Activated CD4-positive, alpha-beta T cell treated with anti-CD3 and anti-CD28 coated beads, Interleukin-2, amount 10 ng/mL, durations not matched to agents 7 days and 5 days (primary cell): Measurements from ENCODE around the gene VPS13A. TPM values are rescaled to one million over a fixed set of nuclear protein-coding genes. Genes with fewer than 3 reads are reported as not detected.

ENCODE experiments used
- CTCF ChIA-PET: fragments of 350-600 bp; sonication (Branson Sonifier 250); formaldehyde crosslinking; loops from one replicate; lab custom pipeline; 2021; ENCODE audit warnings: antibody characterized with exemption; lab: Charles Lee
- POLR2A ChIA-PET: fragments of 350-600 bp; sonication (Branson Sonifier 250); formaldehyde crosslinking; loops from one replicate; lab custom pipeline; 2021; ENCODE audit warnings: antibody characterized with exemption; lab: Charles Lee
- DNase-seq: peaks from one replicate; pipeline ENCODE4 v3.0.0-alpha.2; 2020
- H3K27ac Mint-ChIP-seq: one replicate; pipeline ENCODE4 v1.8.0; 2021; ENCODE audit warnings: mild to moderate bottlenecking, moderate library complexity, mixed read lengths
- H3K27me3 Mint-ChIP-seq: one replicate; pipeline ENCODE4 v1.8.0; 2021; ENCODE audit warnings: mixed read lengths
- H3K36me3 Mint-ChIP-seq: one replicate; pipeline ENCODE4 v1.8.0; 2021; ENCODE audit warnings: low read depth, mixed read lengths
- H3K4me1 Mint-ChIP-seq: one replicate; pipeline ENCODE4 v1.8.0; 2021; ENCODE audit warnings: mixed read lengths
- H3K4me3 Mint-ChIP-seq: one replicate; pipeline ENCODE4 v1.8.0; 2021; ENCODE audit warnings: mild to moderate bottlenecking, moderate library complexity, mixed read lengths
- H3K9me3 Mint-ChIP-seq: one replicate; pipeline ENCODE4 v1.8.0; 2021; ENCODE audit warnings: mixed read lengths
- total RNA-seq, 2 experiments: library from RNA; stranded (reverse); gene quantifications; one replicate each; pipeline ENCODE4 v1.2.3, GENCODE V29; 2021

Gene VPS13A
- total RNA-seq, 2 experiments from 2014 or later: 43.0 to 46.7 TPM

DNA sequence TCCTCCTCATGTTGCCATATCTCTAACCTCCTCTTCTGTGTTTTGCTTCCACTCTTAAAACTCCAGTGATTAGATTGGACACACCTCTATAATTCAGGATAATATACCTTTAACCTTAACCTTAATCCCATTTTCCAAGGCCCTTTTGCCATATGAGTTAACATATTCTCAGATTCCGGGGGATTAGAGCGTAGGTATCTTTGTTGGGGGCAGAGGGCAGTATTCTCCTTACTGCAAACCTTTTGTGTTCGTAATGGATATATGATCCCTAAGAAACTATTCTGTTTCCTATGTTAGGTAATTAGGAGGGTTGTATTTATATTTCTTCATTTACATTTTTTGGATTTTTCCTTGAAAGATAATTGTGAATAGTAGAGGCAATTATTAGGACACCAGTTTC lies 99.5 kb downstream of the VPS13A start:
- Mint-ChIP-seq H3K36me3 (peaks cover 6% of the 10 kb centered on the region), H3K27me3 (no peaks in the 10 kb centered on the region), H3K4me3 (no peak overlapping the region), H3K9me3 (no peaks in the 10 kb centered on the region), H3K27ac (no peak overlapping the region), H3K4me1 (peaks cover 5% of the 10 kb centered on the region)
- no peak for DNase-seq
- ChIA-PET CTCF (no interaction called here), POLR2A (no interaction called here)

- ChIA-PET CTCF (interaction anchor here (0.6 kb wide), 1 partner anchor 298 kb away, joined by 3 read pairs; no protein-coding TSS in a partner anchor), POLR2A (no interaction called here)
- DNase-seq: no peak
- H3K27ac Mint-ChIP-seq: no peak overlapping the region
- H3K9me3 Mint-ChIP-seq: no peaks in the 10 kb centered on the region
- no peaks in the 10 kb centered on the region for H3K27me3 Mint-ChIP-seq
- H3K4me1 Mint-ChIP-seq: peaks cover 5% of the 10 kb centered on the region
- H3K4me3 Mint-ChIP-seq: no peak overlapping the region
- H3K36me3 Mint-ChIP-seq: peaks cover 9% of the 10 kb centered on the region
These were observed 100.4 kb downstream of the VPS13A start for GRCh38 chr9:77277719-77278118.

DNA sequence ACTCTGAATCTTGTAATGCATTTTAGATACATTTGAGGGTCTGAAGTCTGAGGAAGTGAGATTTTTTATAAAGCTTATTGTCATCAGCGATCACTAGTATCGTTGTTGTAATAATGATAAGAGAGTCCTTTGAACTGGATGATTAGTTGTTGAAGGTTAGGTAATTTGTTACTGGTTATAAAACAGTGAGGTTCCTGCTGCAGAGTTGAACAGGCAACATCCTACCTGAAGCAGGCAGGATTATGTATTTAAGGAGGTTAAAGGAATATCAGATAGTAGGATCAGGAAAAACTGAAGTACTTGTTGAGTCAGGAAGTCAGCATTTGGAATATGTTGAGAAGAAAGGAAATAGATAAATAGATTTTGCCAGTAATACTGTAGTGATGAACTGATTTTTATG lies 106.7 kb downstream of the VPS13A start:
- POLR2A ChIA-PET: no interaction called here
- no peak for DNase-seq
- Mint-ChIP-seq H3K9me3 (peaks cover 14% of the 10 kb centered on the region), H3K4me3 (no peak overlapping the region), H3K36me3 (peaks cover 43% of the 10 kb centered on the region), H3K4me1 (peaks cover 5% of the 10 kb centered on the region), H3K27me3 (no peaks in the 10 kb centered on the region), H3K27ac (no peak overlapping the region)
- CTCF ChIA-PET: no interaction called here

DNA sequence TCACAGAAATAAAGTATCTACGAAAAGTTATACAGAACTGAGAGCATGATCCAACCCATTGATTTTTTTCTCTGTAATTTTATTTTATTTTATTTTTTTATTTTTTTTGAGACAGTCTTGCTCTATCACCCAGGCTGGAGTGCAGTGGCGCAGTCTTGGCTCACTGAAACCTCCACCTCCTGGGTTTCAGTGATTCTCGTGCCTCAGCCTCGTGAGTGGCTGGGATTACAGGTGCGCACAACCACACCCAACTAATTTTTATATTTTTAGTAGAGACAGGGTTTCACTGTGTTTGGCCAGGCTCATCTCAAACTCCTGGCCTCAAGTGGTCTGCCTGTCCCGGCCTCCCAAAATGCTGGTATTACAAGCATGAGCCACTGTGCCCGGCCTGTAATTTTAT lies 107.3 kb downstream of the VPS13A start:
- POLR2A ChIA-PET: no interaction called here
- DNase-seq: no peak
- Mint-ChIP-seq H3K4me1 (peaks cover 5% of the 10 kb centered on the region), H3K27ac (no peak overlapping the region), H3K9me3 (peaks cover 15% of the 10 kb centered on the region), H3K36me3 (peaks cover 42% of the 10 kb centered on the region), H3K4me3 (no peak overlapping the region), H3K27me3 (no peaks in the 10 kb centered on the region)
- CTCF ChIA-PET: no interaction called here

DNA sequence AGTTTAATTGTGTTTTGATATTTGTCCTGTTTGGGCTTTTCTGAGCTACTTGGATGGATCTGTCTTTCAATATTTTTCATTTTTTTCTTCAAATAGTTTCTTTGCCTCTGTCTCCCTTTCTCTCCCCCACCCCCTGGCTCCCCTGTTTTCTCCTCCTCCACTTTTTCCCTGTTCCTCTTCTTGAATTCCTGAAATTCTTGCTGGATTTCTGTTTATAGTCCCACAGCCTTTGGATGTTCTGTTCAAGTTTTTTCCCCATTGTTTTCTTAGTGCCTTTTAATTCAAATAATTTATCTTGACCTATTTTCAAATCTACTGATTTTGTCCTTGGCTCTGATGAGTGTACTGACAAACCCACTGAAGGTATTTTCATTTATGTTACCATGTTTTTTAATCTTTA lies 113.0 kb downstream of the VPS13A start:
- ChIA-PET POLR2A (no interaction called here), CTCF (no interaction called here)
- DNase-seq: no peak
- Mint-ChIP-seq H3K4me3 (no peak overlapping the region), H3K4me1 (peaks cover 4% of the 10 kb centered on the region), H3K36me3 (peaks cover 45% of the 10 kb centered on the region), H3K9me3 (peaks cover 15% of the 10 kb centered on the region), H3K27me3 (no peaks in the 10 kb centered on the region), H3K27ac (no peak overlapping the region)

DNA sequence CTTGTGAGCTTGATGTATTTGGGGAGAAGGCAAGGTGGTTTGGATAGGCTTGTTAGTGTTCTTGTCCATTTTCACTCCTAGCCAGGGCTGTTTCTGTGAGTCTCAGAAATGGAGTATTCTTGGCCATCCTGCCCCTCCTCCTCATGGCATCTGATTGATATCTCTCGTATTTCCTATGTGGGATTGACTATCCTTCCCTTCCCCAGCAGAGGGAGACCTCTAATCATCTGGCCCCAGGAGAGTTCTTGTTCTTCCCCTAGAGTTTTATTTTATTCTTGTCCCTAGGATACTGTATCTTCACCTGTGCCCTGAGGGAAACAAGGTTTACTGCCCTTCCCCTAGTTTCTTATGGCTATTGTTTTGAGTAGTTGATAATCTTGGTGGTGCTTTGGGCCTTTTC lies 114.4 kb downstream of the VPS13A start:
- CTCF ChIA-PET: interaction anchor here (0.8 to 1.0 kb wide), 2 partner anchors 9 to 26 kb away, joined by 3 read pairs; no protein-coding TSS in a partner anchor
- peaks cover 35% of the 10 kb centered on the region for H3K36me3 Mint-ChIP-seq
- no peak overlapping the region for H3K27ac Mint-ChIP-seq
- peaks cover 4% of the 10 kb centered on the region for H3K4me1 Mint-ChIP-seq
- no peak overlapping the region for H3K4me3 Mint-ChIP-seq
- DNase-seq: no peak
- peaks cover 15% of the 10 kb centered on the region for H3K9me3 Mint-ChIP-seq
- no peaks in the 10 kb centered on the region for H3K27me3 Mint-ChIP-seq
- POLR2A ChIA-PET: no interaction called here

DNA sequence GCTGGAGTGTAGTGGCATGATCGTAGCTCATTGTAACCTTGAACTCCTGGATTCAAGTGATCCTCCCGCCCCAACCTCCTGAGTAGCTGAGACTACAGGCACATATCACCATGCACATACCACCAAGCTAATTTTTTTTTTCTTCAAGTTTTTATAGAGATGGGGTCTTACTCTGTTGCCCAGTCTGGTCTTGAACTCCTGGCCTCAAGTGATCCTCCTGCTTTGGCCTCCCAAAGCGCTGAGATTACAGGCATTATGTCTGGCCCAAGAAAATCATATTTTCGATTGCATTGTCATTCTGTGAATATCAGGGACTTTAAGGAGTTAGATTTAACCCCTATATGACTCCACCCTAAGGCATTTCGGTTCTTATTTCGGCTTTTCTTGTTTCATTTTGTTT lies 116.6 kb downstream of the VPS13A start:
- ChIA-PET POLR2A (no interaction called here), CTCF (no interaction called here)
- Mint-ChIP-seq H3K36me3 (peaks cover 20% of the 10 kb centered on the region), H3K27me3 (no peaks in the 10 kb centered on the region), H3K9me3 (peaks cover 1% of the 10 kb centered on the region), H3K4me1 (peaks cover 4% of the 10 kb centered on the region), H3K27ac (peak overlapping the region; percentile 54), H3K4me3 (no peak overlapping the region)
- no peak for DNase-seq

- no peaks in the 10 kb centered on the region for H3K9me3 Mint-ChIP-seq
- ChIA-PET POLR2A (interaction anchor here (0.6 kb wide), 1 partner anchor 14 kb away, joined by 3 read pairs; no protein-coding TSS in a partner anchor), CTCF (no interaction called here)
- H3K36me3 Mint-ChIP-seq: peaks cover 31% of the 10 kb centered on the region
- no peak overlapping the region for H3K4me3 Mint-ChIP-seq
- H3K4me1 Mint-ChIP-seq: peaks cover 4% of the 10 kb centered on the region
- no peak overlapping the region for H3K27ac Mint-ChIP-seq
- DNase-seq: no peak
- no peaks in the 10 kb centered on the region for H3K27me3 Mint-ChIP-seq
These were observed 127.2 kb downstream of the VPS13A start for GRCh38 chr9:77304543-77304942.

DNA sequence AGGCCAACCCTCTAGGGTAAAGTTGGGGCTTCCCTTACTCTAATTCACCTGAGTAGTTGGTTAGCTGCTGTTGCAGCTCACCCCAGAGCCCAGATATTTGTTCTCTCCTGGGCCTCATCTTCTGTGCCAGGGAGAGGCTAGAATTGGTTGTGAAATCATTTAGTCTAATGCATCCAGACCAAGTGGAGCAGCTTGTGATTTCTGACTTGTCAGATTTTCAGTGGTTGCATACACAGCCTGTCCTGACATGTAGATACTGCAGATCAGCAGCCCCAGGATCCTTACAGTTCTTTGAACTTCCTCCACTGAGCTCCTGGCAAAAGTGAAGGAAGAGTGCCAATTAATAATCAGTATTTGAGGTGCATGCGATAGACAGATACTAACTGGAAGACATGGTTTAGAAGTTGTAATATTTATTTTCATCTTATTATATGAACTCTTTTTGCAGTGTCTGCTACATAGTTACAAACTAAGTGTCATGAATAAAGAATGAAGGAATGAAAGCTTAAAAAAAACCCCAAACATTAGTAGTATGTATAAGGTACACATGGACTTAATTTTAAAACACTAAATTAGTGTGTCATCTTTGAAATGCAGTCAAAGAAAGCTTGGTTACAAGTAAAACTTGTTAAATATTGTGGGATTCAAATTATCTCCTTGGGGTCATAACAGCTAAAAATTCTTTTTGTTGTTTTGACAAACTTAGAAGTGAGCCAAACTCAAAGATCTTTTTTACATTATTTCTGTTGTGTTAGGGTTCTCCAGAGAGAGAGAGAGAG lies 128.5 kb downstream of the VPS13A start:
- Mint-ChIP-seq H3K27me3 (no peaks in the 10 kb centered on the region), H3K4me1 (peaks cover 4% of the 10 kb centered on the region), H3K27ac (no peak overlapping the region), H3K36me3 (peaks cover 33% of the 10 kb centered on the region), H3K9me3 (no peaks in the 10 kb centered on the region), H3K4me3 (no peak overlapping the region)
- POLR2A ChIA-PET: no interaction called here
- CTCF ChIA-PET: no interaction called here
- DNase-seq: no peak

DNA sequence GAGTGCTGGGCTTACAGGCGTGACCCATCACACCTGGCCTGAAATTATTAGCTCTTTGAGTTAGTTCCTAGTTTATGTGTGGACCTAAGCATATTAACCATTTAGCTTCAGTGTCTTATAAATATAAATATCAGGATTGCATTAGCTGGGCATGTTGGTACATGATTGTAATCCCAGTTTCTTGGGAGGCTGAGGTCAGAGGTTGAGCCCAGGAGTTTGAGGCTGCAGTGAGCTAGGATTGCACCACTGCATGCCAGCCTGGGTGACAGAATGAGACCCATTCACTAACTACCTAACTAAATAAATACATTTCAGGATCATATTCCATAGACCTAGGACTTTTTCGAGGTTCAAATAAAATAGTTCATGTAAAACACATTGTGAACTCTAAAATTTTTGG lies 129.8 kb downstream of the VPS13A start:
- Mint-ChIP-seq H3K9me3 (no peaks in the 10 kb centered on the region), H3K4me1 (peaks cover 4% of the 10 kb centered on the region), H3K4me3 (no peak overlapping the region), H3K36me3 (peaks cover 38% of the 10 kb centered on the region), H3K27me3 (no peaks in the 10 kb centered on the region), H3K27ac (no peak overlapping the region)
- ChIA-PET POLR2A (no interaction called here), CTCF (interaction anchor here (0.6 kb wide), 1 partner anchor 314 kb away, joined by 3 read pairs; no protein-coding TSS in a partner anchor)
- DNase-seq: no peak

- Mint-ChIP-seq H3K36me3 (peaks cover 13% of the 10 kb centered on the region), H3K9me3 (no peaks in the 10 kb centered on the region), H3K27ac (no peak overlapping the region), H3K4me1 (no peaks in the 10 kb centered on the region), H3K4me3 (no peak overlapping the region), H3K27me3 (no peaks in the 10 kb centered on the region)
- no peak for DNase-seq
- ChIA-PET POLR2A (no interaction called here), CTCF (no interaction called here)
These were observed 138.7 kb downstream of the VPS13A start for GRCh38 chr9:77316058-77316457.

GRCh38 chr9:77325058-77325457 lies 147.7 kb downstream of the VPS13A start:
- H3K27me3 Mint-ChIP-seq: no peaks in the 10 kb centered on the region
- peaks cover 9% of the 10 kb centered on the region for H3K4me1 Mint-ChIP-seq
- H3K36me3 Mint-ChIP-seq: peaks cover 53% of the 10 kb centered on the region
- CTCF ChIA-PET: no interaction called here
- POLR2A ChIA-PET: no interaction called here
- DNase-seq: no peak
- no peak overlapping the region for H3K27ac Mint-ChIP-seq
- H3K4me3 Mint-ChIP-seq: no peak overlapping the region
- H3K9me3 Mint-ChIP-seq: no peaks in the 10 kb centered on the region

DNA sequence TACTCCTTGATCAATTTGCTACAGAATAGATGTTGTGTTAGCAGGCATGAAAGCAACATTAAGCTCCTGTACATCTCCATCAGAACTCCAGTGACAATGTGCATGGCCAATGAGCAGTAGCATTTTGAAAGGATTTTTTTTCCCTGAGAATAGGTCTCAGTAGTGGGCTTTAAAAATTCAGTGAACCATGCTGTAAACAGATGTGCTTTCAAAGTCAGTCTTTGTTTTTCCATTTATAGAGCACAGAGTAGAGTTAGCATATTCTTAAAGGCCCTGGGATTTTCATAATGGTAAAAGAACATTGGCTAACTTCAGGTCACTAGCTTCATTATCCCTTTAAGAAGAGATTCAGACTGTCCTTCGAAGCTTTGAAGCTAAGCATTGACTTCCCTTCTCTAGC lies 150.8 kb downstream of the VPS13A start:
- Mint-ChIP-seq H3K4me1 (peaks cover 9% of the 10 kb centered on the region), H3K27ac (no peak overlapping the region), H3K36me3 (peaks cover 46% of the 10 kb centered on the region), H3K4me3 (no peak overlapping the region), H3K27me3 (no peaks in the 10 kb centered on the region), H3K9me3 (no peaks in the 10 kb centered on the region)
- CTCF ChIA-PET: interaction anchor here (1.0 kb wide), 1 partner anchor 15 kb away, joined by 3 read pairs; no protein-coding TSS in a partner anchor
- POLR2A ChIA-PET: no interaction called here
- DNase-seq: no peak
